HG02571 (cell line): Measurements from ENCODE around the gene RGS6.

Experiments
- ATAC-seq: cut with Tn5 transposase; IDR thresholded peaks from one replicate; pipeline ENCODE4 v1.9.1; 2021; ENCODE audit warnings: mild to moderate bottlenecking, moderate library complexity; ENCODE audit not compliant: unreplicated experiment

Gene RGS6

DNA sequence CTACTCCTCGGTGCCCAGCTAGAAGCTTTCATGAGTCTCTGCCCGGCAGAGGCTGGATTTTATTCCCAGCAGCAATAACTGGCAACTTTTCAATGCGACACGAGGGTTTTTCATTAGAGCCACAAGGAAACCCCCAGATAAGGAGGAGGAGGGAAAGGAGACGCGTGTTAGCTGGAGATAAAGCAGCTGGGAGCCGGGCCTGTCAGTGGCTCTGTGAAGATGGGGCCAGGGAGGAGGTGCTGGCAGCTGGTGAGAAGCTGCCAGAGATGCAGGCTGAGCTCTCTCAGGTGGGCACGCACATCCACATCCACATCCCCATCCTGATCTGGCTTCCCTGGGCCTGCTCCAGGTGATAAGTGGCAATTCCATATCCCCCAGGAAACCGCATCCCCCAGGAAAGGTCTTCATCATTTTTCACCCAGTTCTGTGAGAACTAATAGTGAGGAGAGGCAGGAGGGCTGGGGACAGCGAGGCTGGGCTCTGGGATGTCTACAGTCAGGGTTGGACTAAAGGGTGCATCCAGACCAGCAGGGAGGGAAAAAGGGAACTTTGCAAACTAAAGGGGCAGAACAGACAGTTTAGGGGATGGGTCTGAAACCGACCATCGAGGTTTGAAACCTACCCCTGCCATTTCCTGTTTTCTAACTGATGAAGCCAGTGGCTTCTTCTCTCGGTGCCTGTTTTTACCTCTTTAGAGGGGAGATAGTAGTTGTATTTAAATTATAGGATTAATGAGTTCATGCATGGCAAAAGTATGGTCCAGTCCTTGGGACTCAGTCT lies 548.4 kb downstream of the RGS6 start:
- ATAC-seq, result no peak

DNA sequence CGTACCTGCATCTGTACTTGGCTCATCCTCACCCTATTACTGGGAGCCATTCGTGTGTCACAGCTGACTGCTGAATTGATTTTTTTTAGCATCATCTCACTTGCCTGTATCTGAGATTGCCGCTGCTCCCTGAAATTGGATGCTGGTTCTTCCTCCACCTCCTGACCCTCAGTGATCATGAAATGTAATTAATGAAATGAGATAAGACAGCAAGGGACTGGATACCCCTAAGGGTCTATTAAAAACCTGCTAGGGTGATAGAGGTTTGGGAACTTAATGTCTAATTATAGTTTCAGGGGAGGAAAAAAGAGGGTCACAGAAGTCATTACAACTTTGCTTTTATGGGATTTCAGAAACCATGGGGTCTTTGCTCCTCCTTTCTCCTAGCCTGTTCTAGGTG lies 551.1 kb downstream of the RGS6 start:
- ATAC-seq, result no peak

DNA sequence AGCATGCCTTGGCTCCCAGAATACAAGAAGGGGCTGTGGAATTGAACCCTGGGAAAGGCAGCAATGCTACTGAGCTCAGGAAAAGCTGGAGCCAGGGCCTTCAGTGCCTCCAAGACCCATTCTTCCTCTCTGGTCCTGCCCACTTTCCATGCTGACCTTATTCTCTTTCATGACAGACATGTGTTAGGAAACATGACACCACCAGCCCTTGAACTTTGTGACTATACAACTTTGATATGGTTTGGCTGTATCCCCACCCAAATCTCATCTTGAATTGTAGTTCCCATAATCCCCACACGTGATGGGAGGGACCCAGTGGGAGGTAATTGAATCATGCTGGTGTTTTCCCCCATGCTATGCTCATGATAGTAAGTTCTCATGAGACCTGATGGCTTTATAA lies 553.5 kb downstream of the RGS6 start:
- ATAC-seq, result no peak

DNA sequence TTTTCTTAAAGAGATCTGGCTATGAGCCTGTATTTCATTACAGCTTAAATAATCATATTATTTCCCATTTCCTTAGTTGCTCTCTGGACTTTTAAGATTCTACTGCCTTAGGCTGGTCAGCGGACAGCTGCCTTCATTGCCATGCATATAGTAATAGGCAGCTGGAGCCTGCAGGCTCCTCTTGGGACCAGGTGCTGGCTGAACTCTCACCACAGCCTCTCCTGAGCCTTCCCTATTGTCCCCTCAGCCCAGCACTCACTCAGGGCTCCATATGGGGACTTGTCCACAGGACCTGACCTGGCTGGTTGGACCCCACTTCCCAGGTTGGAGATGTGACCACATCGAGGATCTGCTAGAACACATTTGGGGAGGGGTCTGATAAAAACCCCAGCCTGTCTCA lies 556.3 kb downstream of the RGS6 start:
- no peak for ATAC-seq

DNA sequence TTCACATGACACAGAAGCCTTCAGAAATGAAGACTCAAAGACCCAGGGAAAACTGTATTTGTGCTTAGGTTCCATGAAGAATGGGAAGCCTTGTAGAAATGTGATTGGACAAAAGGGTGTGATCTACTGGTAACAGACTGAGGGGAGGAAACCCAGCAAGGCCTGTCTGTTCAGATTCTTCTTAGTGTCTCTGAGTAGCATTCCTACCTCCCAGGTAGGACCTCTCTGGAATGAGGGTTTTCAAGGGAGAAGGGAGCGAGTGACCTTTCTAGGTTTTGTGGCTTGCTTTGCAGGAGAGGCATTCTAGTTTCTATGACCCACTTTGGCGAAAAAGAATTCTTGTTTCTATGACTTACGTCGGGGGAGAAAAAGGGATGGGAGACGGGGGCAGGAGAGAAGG lies 560.0 kb downstream of the RGS6 start:
- ATAC-seq, result no peak

DNA sequence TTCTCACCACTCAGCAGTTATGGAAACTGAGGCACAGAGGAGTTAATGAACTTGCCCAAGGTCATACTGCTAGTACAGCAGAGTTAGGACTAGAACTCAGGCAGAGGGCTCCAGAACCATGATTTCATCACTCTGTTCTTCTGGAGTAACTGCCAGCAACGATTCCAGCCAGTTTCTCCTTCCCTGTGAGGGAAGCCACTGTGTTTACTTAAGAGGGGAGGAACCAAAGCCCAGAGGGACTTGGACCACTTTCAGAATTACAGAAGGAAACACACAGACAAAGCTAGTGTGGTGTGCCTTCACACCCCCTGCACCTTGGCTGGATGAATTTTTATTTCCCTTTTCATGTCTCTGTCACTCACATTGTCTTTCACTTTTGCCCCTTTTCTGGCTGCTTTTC lies 563.4 kb downstream of the RGS6 start:
- ATAC-seq, result no peak

DNA sequence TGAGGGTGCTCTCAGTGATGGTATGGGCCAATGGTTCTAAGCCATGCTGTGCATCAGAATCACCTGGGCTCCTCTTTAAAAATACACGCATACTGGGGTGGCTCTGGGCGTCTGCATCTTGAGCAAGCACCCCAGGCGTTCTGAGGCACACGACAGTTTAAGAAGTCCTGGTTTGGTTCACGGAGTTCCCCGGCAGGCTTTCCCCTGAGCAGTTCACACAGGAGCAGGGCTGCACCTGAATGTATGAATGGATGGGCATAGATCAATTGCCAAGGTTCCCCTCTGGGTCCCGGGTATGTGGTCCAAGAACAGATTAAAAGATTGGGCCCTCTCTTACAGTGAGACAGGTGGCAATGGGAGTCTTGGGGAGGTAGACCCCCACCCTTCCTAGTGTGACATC lies 566.4 kb downstream of the RGS6 start:
- no peak for ATAC-seq

DNA sequence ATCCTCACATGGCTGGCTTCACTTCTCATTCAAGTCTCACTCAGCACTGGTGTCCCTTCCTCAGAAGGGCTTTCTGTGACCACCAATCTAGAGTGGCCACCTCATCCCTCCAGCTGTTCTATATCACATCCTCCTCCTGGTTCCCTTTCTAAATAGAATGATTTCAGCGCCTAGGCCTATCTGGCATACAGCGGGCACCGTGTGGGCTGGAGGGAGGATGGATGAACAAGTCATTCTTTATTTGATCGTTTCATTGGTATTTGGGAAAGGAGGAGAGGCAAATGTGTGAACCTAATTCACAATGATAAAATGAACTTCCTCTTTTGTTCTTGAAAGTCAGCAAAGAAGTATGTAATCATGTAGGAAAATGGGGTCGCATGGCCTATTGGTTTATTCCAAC lies 567.5 kb downstream of the RGS6 start:
- no peak for ATAC-seq

DNA sequence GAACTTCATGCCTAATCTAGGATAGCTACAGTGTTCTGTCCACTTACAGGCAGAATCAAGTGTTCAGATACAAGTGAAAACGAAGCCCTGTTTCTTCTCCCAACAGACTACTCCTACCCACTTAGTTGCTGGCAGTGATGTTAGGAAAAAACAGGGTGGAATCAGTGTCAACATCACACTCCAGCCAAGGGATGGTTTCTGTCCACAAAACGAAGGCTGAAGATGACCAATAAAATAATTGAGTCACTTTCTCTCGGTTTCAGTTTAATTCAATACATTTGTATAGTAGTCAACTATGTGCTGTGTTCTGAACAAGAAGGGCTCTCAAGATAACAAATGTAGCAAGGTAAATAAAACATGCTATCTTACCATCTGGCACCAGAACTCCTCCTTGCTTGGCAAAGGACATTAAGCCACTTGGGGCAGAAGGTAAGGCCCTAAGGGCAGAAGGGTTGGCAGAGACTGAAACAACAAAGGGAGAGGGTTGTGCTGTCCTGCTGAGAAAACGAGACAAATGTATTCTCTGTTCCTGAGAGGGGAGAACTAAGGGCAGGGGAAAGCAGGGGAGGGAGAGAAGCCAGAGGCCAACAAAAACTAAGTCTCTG lies 568.1 kb downstream of the RGS6 start:
- no peak for ATAC-seq

DNA sequence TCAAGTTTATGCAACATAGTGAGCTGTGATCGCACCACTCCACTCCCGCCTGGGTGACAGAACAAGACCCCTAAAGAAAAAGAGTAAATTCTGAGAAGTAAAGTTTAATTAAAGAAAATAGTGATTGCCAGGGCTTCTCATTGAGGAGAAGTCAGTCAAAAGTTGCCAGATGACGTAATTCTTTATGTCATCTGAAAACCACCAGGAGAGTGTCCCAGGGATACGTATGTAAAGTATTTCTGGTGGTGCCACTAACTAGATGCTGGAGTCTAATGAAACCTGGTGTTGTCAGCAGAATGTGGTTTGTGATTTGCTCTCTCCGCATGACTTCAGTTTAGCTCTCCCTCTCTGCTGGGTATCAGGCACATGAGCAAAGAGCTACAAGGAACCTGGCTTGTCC lies 569.2 kb downstream of the RGS6 start:
- no peak for ATAC-seq

DNA sequence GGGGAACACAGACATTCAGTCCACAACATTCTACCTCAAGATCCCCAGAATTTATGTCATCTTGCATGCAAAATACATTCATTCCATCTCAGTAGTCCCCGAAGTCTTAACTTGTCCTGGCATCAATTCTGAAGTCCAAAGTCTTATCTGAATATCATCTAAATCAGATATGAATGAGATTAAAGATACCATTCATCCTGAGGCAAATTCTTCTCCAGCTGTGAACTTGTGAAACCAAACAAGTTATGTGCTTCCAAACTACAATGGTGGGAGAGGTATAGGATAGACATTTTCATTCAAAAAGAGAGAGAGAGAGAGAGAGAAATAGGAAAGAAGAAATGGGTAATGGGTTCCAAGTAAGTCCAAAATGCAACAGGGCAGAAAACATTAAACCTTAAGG lies 571.0 kb downstream of the RGS6 start:
- no peak for ATAC-seq

DNA sequence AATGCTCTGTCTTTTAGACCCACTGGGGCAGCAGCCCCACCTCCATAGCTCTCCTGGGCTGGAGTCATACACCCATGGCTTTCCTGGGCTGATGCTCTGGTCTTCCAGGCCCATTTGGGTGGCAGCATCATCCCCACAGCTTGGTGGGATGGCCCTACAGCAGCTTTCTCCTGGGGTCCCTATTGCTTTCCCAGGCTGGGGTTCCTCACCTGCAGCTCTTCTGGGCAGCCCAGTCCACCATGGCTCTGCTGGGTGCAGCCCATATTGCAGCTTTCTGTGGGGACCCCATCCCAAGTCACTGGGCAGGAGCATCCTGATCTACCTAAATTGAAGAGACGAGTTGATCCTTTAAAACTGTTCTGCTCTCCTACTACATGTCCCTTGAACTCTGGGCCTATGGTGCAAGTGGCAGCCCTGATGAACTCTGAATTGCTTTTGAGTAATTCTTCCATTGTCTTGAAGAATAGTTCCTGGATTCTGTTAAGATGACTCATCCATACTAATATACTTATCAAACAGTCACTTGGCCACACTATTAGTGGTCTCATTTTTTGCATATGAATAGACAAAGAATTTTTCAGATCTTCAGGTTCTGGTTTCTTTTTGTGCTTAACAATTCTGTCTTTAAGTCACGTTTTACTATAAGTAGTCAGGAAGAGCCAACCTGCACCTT lies 571.6 kb downstream of the RGS6 start:
- no peak for ATAC-seq

DNA sequence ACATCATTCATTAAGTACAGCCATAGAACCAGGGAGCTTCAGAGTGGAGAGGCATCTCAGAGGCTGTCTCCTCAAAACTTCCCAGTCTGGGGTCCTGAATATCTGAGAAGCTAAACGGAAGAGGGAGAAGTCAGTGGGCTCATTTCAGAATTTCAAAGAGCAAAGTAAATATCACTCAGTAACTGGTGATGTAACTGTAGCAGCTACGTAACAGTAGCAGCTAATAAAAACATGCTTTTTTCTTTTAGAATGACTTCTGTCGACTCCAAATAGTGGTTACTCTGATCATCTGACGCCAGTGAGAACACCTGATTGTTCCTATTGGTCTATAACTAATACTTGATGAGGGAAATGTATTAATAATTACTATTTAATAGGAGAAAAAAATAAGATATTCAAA lies 578.3 kb downstream of the RGS6 start:
- no peak for ATAC-seq

DNA sequence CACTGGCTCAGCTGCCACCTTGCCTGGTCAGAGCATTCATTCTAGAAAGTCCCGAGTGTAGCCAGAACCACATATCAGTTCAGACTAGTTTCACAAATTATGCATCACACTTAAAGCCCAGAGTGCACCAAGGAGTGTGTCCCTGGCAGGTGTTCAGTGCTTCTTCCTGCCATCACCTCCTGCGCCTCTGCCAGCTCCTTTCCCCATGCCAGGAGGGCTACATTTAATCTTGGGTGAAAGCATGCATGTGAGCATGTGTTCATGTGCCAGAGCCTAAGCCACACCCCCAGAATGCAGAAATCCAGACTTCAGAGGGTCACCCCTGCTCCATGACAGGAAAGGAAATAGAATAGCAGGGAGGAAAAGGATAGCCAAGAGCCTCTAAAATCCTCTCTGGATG lies 580.1 kb downstream of the RGS6 start:
- ATAC-seq, result no peak

DNA sequence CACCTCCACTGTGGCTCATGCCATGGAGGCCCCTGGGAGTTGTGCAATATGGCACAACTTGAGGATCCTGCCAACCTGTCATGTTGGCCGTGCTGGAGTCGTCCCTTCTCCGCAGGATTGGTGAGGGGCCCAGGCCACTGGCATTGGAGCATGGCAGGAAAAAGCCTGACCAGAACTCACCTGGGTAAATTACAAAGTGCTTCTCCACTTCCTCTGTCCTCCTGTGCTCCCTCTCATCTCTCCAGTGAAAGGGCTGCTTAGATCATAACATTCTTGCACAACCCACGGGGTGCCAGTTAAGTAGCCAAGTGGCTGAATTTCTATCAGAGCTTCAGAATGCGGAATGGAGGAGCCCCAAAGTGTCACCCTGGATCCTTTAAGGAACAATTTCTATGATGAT lies 580.7 kb downstream of the RGS6 start:
- no peak for ATAC-seq

DNA sequence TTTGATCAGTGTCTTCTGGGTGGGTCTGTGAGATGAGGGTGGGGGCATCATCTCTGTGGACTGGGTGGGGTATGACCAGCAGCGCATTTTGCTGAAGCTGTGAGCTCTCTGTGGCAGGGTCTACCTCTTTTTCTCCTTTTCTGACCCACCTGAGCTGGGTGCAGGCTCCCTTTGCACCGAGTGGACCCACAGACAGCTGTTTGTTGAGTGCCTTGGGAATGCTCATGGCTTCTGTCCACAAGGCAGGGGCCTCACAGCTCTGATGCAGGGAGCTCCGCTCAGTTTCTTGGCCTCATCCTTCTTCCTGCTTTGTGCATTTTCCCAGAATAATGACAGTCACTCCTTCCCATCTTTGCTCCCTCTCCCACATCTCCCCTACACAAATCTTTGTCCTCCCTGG lies 581.1 kb downstream of the RGS6 start:
- ATAC-seq, result no peak

DNA sequence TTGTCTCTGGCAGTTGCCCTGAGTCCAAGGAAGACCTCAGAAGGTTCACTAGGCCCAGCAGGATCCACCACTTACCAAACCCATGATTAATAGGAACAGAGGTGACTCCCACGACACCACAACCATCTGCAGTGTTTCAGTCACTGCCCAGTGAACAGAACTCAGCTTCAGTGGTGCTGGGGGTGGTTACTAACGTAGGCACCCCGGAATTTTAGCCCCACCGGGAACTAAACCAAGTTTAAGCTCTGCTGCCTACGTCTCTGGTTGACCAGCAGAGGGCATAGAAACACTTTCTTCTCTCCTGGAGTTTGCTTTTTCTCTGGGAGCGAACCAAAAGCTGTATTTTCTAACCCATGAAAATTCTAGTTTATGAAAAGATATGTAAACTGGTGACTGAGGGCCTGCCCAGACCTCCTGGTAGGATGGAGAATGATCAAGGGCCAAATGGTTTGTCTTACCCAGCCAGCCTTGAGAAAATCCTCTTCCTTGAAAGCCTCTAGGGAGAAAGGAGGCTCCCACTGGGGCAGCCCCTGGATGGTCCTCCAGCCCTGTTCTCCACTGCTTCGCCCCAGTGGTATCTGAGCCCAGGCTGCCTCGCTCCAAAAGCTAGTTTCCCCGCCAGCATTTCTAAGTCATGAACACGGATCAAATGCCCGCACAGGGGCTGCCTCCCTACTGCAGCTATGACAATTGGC lies 581.9 kb downstream of the RGS6 start:
- no peak for ATAC-seq

DNA sequence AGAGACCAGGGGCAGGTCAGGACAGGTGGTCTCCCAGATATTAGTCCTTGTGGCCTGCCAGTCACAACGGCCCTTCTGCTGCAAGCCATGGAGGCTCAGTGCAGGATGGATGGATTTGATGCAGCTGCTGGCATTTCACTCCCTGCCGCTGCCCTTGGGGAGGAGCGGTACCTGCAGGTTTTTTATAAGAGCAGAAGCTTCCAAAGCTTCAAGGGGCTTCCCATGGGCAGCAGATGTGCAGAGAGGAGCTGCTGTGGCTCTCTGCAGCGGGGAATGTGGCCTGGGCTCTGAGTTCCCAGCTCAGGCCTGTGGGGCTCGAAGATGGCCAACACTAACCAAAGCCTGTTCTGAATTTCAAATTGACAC lies 582.4 kb downstream of the RGS6 start:
- no peak for ATAC-seq

DNA sequence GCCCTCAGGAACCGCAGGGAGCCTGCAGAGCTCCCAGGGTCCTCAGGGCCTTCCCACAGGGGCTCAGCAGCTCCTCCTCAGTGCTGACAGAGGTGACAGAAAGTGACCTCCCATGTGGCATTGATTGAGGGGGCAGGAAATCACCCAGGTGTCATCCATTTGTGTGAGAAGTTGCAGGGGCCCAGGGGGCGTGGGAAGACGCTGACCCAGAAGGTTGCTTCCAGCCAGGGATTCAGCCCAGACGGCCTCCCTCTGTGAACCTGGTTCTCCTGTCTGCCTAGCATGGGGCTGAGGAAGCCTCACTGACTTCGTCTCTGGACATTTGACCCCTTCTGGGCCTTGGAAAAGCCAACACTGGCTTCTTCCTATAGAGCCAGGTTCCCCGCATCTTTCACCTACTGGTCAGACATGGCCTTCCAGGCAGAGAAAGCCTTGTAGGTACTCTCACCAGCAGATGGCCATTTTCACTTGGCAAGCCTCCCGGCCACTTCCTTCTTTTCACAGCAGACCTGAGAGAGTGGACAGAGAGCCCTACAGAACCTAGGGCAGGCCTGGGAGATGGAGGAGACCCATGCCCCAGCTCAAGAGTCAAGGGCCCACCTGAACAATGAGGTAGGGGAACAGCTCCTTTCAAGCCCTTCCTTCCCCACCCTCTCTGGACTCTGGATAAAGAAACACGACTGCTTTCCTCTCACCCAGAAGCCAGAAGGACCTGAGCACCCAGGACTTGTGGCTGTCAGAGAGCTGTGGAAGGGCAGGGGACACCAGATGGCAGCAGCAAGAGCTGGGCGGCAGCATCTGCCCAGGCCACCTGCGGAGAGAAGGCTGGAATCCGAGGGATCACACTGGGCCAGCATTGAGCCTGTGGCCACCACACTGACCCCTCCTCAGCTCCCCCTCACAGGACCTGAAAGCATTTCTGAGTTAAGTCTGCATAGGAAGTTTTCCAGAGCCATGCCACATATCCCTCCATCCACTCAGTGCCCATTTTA lies 583.8 kb downstream of the RGS6 start:
- ATAC-seq, result no peak

DNA sequence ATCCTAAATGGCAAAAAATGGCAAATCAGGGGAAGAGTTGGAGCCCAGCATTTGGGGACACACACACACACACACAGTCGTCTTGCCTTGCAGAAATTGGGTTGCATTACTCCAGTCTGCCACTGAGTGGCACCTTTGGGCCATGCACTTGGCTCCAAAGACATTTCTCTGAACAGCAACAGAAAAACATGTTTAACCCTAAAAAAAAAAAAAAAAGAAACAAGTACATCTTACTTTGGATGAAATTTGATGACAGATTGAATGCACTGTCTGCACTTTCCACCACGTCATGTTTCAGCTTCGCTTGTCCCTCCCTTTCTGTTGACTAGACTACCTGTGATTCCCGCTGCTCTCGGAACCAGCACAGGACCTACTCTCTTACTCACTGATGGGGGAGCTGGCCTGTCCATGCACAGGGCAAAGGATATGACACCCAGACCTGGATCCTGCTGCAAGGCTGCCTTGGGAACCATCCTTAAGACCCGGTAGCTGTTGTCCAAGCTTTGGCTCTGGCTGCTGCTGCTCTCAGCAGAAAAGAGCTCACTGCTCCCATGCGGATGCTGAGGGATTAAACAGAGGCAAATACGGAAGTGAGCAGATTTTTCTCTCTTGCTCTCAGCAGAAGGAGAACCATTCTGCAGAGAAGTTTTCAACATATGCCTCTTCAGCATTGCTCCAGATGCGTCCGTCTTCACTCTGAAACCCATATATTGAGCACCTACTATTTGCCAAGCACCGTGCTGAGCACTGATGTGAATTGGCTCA lies 584.9 kb downstream of the RGS6 start:
- no peak for ATAC-seq
